ENCODE results near the gene SMARCD2.

The SMARCD2 gene

DNA sequence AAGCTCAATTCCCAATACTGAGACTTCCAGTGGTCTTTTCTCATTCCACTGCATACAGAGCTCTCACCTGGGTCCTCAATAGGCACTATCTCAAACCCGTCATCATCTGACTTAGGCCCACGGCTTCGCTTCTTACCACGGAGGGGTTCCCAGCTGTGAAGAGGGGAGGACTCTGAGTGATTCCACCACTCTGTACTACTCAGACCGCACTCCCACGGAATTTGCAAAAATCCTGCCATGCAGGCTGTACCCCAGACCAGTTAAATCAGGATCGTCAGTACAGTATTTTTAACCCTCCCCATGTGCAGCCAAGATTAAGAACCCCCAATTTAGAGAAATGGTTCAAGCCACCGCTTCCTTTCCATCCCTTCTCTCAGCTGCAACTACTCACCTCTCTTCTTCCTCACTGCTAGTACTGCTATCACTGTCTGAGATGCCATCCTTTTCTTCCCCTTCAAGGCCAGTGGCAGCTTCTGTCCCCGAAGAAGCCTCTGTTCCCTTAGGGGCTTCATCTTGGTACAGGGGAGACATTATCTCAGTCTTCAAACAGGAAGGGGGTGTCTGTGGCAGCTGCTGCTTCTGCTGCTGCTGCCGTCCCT is 21.4 kb downstream of the SMARCD2 start:
- H4K20me1 ChIP-seq (ENCODE audit: insufficient read depth, low read length, poor library complexity, severe bottlenecking) = peaks cover 5% of the 10 kb centered on the region
- no peaks in the 10 kb centered on the region for H3K9me2 ChIP-seq (replicated peaks; ENCODE audit: low read depth, low read length)
- H3K36me3 ChIP-seq (ENCODE audit: insufficient read depth, low read length) = peaks cover 88% of the 10 kb centered on the region
- H3K79me2 ChIP-seq (ENCODE audit: insufficient read depth, low read length) = peaks cover 78% of the 10 kb centered on the region
- H3K9me3 ChIP-seq (ENCODE audit: insufficient read depth, low read depth, low read length) = no peaks in the 10 kb centered on the region
- H3K4me2 ChIP-seq (ENCODE audit: low read depth, low read length, poor library complexity, severe bottlenecking) = peak overlapping the region; percentile 76
- no peak for TF ChIP-seq EZH2phosphoT487 (IDR thresholded peaks at IDR 0.05; ENCODE audit: borderline replicate concordance)
- TF ChIP-seq, protein P1, sequence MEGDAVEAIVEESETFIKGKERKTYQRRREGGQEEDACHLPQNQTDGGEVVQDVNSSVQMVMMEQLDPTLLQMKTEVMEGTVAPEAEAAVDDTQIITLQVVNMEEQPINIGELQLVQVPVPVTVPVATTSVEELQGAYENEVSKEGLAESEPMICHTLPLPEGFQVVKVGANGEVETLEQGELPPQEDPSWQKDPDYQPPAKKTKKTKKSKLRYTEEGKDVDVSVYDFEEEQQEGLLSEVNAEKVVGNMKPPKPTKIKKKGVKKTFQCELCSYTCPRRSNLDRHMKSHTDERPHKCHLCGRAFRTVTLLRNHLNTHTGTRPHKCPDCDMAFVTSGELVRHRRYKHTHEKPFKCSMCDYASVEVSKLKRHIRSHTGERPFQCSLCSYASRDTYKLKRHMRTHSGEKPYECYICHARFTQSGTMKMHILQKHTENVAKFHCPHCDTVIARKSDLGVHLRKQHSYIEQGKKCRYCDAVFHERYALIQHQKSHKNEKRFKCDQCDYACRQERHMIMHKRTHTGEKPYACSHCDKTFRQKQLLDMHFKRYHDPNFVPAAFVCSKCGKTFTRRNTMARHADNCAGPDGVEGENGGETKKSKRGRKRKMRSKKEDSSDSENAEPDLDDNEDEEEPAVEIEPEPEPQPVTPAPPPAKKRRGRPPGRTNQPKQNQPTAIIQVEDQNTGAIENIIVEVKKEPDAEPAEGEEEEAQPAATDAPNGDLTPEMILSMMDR (conservative IDR thresholded peaks at IDR 0.05; ENCODE audit: low read length) = no peak
- peaks cover 11% of the 10 kb centered on the region; the same call in 1 of the 2 replicates for H3F3A ChIP-seq (ENCODE audit: low read depth)
- H3K27me3 ChIP-seq (ENCODE audit: insufficient read depth, low read length, poor library complexity, severe bottlenecking) = no peaks in the 10 kb centered on the region
- peak overlapping the region; percentile 67 for H3K4me3 ChIP-seq (ENCODE audit: low read length, poor library complexity, severe bottlenecking)
- peaks cover 55% of the 10 kb centered on the region for H3K4me1 ChIP-seq (ENCODE audit: insufficient read depth, low read length, poor library complexity, severe bottlenecking)
- peak overlapping the region; percentile 69 for H3K9ac ChIP-seq (ENCODE audit: low read depth, low read length, poor library complexity, severe bottlenecking)
- H2AFZ ChIP-seq (ENCODE audit: low read length) = no peak overlapping the region

DNA sequence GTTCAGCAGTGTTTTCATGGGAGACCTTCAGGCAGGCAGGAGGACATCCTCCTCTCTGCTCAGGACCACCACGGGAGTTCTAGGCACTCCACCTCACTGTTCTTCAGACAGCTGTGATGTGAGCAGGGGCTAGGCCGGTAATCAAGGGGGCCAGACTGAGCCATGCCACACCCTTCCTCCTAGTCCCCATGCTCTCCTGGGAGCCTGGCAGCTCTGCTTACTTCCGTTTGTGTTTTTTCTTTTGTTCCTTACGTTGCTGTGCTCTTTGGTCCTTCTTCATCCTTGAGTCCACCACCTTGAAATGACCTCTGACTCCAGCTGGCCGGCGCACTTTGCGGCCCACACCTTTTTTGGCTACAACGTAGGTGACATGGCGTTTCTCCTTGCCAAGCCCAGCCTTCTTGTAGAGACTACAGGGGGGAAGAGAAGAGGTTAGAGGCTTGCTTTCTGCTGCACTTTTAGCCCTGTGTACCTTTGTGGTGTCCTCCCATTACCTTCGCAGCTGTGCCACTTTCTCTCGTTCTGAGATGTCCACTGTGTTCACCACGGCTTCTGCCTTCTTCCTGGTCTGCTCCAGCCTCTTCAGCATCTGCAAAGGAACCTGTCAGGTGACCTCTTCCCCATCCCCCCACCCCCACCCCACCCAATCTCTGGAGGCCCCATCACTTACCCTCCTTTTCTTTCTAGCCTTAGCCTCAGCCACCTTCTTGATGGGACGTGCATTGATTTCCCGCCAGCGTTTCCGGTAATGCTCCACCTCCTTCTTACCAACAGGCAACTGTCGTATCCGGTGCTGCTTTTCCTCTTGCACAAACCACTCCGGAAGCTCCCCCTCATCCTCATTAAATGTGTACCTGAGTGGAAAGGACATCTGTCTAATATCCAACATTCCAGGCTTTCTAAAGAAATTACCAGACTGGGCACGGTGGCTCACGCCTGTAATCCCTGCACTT is 22.6 kb downstream of the SMARCD2 start:
- H3K36me3 ChIP-seq (ENCODE audit: insufficient read depth, low read length) = peaks cover 95% of the 10 kb centered on the region
- peak overlapping the region; percentile 69 for H3K9ac ChIP-seq (ENCODE audit: low read depth, low read length, poor library complexity, severe bottlenecking)
- H3K9me2 ChIP-seq (replicated peaks; ENCODE audit: low read depth, low read length) = no peaks in the 10 kb centered on the region
- H3K4me2 ChIP-seq (ENCODE audit: low read depth, low read length, poor library complexity, severe bottlenecking) = peak overlapping the region; percentile 76
- peaks cover 43% of the 10 kb centered on the region for H3K4me1 ChIP-seq (ENCODE audit: insufficient read depth, low read length, poor library complexity, severe bottlenecking)
- H3K79me2 ChIP-seq (ENCODE audit: insufficient read depth, low read length) = peaks cover 66% of the 10 kb centered on the region
- H3K27me3 ChIP-seq (ENCODE audit: insufficient read depth, low read length, poor library complexity, severe bottlenecking) = no peaks in the 10 kb centered on the region
- H3F3A ChIP-seq (ENCODE audit: low read depth) = peaks cover 11% of the 10 kb centered on the region; the same call in 1 of the 2 replicates
- H3K4me3 ChIP-seq (ENCODE audit: low read length, poor library complexity, severe bottlenecking) = peak overlapping the region; percentile 67
- H2AFZ ChIP-seq (ENCODE audit: low read length) = no peak overlapping the region
- TF ChIP-seq EZH2phosphoT487 (IDR thresholded peaks at IDR 0.05; ENCODE audit: borderline replicate concordance) = no peak
- TF ChIP-seq, protein P1 (conservative IDR thresholded peaks at IDR 0.05; ENCODE audit: low read length) = no peak
- H4K20me1 ChIP-seq (ENCODE audit: insufficient read depth, low read length, poor library complexity, severe bottlenecking) = no peaks in the 10 kb centered on the region
- no peaks in the 10 kb centered on the region for H3K9me3 ChIP-seq (ENCODE audit: insufficient read depth, low read depth, low read length)

DNA sequence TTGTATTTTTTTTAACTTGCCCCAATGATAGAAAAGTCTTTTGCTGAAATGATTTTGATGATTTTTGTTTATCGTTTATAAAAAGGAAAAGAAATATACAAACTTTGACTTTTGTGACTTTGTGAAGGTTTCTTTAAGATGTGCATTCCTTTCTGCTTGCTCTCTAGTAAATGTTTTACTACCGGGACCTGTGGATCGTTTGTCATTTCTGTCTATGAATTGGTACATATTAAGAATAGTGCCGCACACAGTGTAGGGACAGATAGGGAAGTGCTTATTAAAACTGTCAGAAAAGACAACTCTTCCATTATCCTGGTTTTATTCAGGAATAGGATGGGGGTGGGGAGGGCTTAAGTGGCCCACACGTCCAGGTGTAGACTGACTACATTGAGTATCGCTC is 23.4 kb downstream of the SMARCD2 start:
- peak overlapping the region; percentile 67 for H3K4me2 ChIP-seq (ENCODE audit: low read depth, low read length, poor library complexity, severe bottlenecking)

More for the DNA sequence above, 23.4 kb downstream of the SMARCD2 start:
- H3K36me3 ChIP-seq (ENCODE audit: insufficient read depth, low read length) = peaks cover 95% of the 10 kb centered on the region
- H3K9me2 ChIP-seq (replicated peaks; ENCODE audit: low read depth, low read length) = no peaks in the 10 kb centered on the region
- no peaks in the 10 kb centered on the region for H4K20me1 ChIP-seq (ENCODE audit: insufficient read depth, low read length, poor library complexity, severe bottlenecking)
- no peaks in the 10 kb centered on the region for H3K9me3 ChIP-seq (ENCODE audit: insufficient read depth, low read depth, low read length)
- H3K4me1 ChIP-seq (ENCODE audit: insufficient read depth, low read length, poor library complexity, severe bottlenecking) = peaks cover 36% of the 10 kb centered on the region
- no peak for TF ChIP-seq EZH2phosphoT487 (IDR thresholded peaks at IDR 0.05; ENCODE audit: borderline replicate concordance)
- TF ChIP-seq, protein P1 (conservative IDR thresholded peaks at IDR 0.05; ENCODE audit: low read length) = no peak
- H3F3A ChIP-seq (ENCODE audit: low read depth) = peaks cover 11% of the 10 kb centered on the region; the same call in 1 of the 2 replicates
- H3K4me3 ChIP-seq (ENCODE audit: low read length, poor library complexity, severe bottlenecking) = peak overlapping the region; percentile 67
- H2AFZ ChIP-seq (ENCODE audit: low read length) = no peak overlapping the region
- H3K79me2 ChIP-seq (ENCODE audit: insufficient read depth, low read length) = peaks cover 58% of the 10 kb centered on the region
- peak overlapping the region; percentile 69 for H3K9ac ChIP-seq (ENCODE audit: low read depth, low read length, poor library complexity, severe bottlenecking)
- no peaks in the 10 kb centered on the region for H3K27me3 ChIP-seq (ENCODE audit: insufficient read depth, low read length, poor library complexity, severe bottlenecking)

All from Loucy (cell line).